Measurements from ENCODE around the gene ACTL7B. TPM values are rescaled to one million over a fixed set of nuclear protein-coding genes. Genes with fewer than 3 reads are reported as not detected.

Gene ACTL7B
- total RNA-seq, 4 donors from 2014 or later: not detected

DNA sequence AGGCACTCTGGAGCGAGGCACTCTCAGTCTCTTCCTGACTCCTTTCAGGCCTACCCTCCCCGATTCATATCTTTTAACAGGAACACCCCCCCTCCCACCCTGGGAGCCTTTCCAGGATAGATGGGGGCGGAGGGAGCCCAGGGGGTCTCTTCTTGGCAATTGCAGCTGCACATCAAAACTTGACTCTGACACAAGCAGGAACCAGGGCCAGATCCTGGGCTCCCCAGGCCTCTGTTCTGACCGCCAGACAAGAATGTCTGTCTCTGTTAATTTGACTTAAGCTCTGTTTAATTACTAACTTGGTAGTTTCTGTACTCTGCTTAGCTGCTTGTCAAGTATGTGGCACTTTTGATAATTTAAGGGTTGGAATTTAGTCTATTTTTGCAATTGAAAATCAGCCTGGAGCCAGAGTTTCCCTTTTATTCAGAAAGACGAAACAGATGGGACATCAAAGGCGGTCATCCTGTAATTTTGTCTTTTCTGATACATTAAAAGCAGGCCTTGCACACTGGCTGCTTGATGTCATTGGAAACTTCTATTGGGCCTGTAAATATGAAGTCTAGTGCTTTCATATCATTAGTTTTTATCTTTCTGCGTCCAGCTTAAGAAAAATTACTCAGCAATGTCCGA lies 43.3 kb downstream of the ACTL7B start:
- intact Hi-C loops (cut with DNase I; ENCODE audit: low total_unique reads): no loop called here
- no peak for TF ChIP-seq POLR2A (IDR thresholded peaks at IDR 0.05)
- TF ChIP-seq, protein P1, sequence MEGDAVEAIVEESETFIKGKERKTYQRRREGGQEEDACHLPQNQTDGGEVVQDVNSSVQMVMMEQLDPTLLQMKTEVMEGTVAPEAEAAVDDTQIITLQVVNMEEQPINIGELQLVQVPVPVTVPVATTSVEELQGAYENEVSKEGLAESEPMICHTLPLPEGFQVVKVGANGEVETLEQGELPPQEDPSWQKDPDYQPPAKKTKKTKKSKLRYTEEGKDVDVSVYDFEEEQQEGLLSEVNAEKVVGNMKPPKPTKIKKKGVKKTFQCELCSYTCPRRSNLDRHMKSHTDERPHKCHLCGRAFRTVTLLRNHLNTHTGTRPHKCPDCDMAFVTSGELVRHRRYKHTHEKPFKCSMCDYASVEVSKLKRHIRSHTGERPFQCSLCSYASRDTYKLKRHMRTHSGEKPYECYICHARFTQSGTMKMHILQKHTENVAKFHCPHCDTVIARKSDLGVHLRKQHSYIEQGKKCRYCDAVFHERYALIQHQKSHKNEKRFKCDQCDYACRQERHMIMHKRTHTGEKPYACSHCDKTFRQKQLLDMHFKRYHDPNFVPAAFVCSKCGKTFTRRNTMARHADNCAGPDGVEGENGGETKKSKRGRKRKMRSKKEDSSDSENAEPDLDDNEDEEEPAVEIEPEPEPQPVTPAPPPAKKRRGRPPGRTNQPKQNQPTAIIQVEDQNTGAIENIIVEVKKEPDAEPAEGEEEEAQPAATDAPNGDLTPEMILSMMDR (IDR thresholded peaks at IDR 0.05): no peak
- WGBS, 2 donors: 74 to 75% methylated on average over 8 of the region's 8 CpGs
- no peak overlapping the region for H3K4me3 ChIP-seq (ENCODE audit: low read depth, poor library complexity, severe bottlenecking)
- DNase-seq (ENCODE audit: low spot score in 2 of 2): no peak

DNA sequence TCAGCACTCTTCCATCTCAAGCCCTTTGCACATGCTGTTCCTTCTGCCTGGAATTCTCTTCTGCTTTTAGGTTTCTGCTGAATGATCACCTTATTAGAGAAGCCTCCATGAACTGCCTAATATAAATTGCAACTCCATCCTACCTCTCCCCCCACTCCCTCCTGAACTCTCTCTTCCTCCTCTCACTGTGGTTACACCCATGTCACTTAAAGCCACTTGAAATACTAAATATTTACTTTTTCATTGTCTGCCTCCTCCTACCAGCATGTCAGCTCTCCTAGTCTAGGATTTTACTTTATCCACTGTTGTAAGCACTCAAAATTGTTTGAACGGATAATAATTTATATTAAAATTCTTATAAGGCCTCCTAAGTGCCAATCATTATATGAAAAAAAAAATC lies 43.8 kb downstream of the ACTL7B start:
- no peak overlapping the region for H3K4me3 ChIP-seq (ENCODE audit: low read depth, poor library complexity, severe bottlenecking)
- no peak for DNase-seq (ENCODE audit: low spot score in 2 of 2)
- TF ChIP-seq, protein P1 (IDR thresholded peaks at IDR 0.05): no peak
- no peak for TF ChIP-seq POLR2A (IDR thresholded peaks at IDR 0.05)
- WGBS, 2 donors: 84 to 88% methylated on average over 1 of the region's 1 CpG
- intact Hi-C loops (cut with DNase I; ENCODE audit: low total_unique reads): no loop called here

DNA sequence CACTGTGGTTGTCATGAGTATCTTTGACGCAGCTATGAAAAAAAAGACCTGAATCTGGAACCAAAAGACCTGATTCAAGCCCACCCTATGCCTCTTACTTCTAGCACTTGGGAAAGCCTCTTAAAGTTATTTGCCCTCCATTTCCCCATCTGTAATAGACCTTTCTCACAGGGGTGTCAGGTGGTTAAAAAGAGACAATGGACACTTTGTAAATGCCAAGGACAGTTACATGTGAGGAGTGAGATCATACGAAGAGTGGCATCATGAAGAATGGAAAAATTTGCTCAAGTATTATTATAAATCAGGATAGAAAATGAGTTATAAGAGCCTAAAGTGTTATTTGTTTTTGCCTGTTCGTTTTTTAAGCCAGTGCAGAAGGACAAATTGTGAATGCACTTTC lies 46.5 kb downstream of the ACTL7B start:
- no peak overlapping the region for H3K4me3 ChIP-seq (ENCODE audit: low read depth, poor library complexity, severe bottlenecking)
- 76 to 78% methylated on average over 3 of the region's 3 CpGs for WGBS, 2 donors
- intact Hi-C loops (cut with DNase I; ENCODE audit: low total_unique reads): no loop called here

More for the DNA sequence above, 46.5 kb downstream of the ACTL7B start:
- no peak for DNase-seq (ENCODE audit: low spot score in 2 of 2)
- TF ChIP-seq, protein P1 (IDR thresholded peaks at IDR 0.05): no peak
- TF ChIP-seq POLR2A (IDR thresholded peaks at IDR 0.05): no peak

Other genes starting within 250 kb of the ACTL7B start
- not detected for gene ACTL7A, start 6.3 kb upstream of the ACTL7B start, total RNA-seq
- gene ELP1, start 78.1 kb upstream of the ACTL7B start, total RNA-seq: 10 to 100 TPM in 3 of 4 donors, 1 to 10 TPM in 1; 10.0 to 27.2 (median 19.1) TPM
- gene ABITRAM, start 78.4 kb upstream of the ACTL7B start, total RNA-seq: 10 to 100 TPM in 3 of 4 donors, 1 to 10 TPM in 1; 9.9 to 16.7 (median 10.1) TPM
- gene CTNNAL1, start 157.5 kb upstream of the ACTL7B start, total RNA-seq: 10 to 100 TPM; 15.1 to 21.7 (median 17.6) TPM

All from lower leg skin (tissue), 4 donors.